Activated naive CD8-positive, alpha-beta T cell treated with anti-CD3 and anti-CD28 coated beads, Interleukin-2, amount 10 ng/mL, durations not matched to agents 7 days and 5 days (primary cell): ENCODE measurements around the gene TMTC3. TPM values are rescaled to one million over a fixed set of nuclear protein-coding genes. Genes with fewer than 3 reads are reported as not detected.
A peak's percentile ranks its signal among the peaks of the same experiment; 100 is the strongest.
"Not testable (repeated sequence)": the region's sequence is repeated elsewhere in the genome, so short reads cannot be mapped to it uniquely, and the experiment has no call there.

ENCODE experiments used
- ATAC-seq: fragments of 150-1000 bp; cut with Tn5 transposase; one replicate; pipeline ENCODE4 v1.10.0; 2021; ENCODE audit warnings: low read depth, moderate library complexity
- POLR2A ChIA-PET: fragments of 350-600 bp; sonication (Branson Sonifier 250); formaldehyde crosslinking; loops from one replicate; lab custom pipeline; 2021; ENCODE audit warnings: antibody characterized with exemption; lab: Charles Lee
- DNase-seq: peaks from one replicate; pipeline ENCODE4 v3.0.0; 2021
- H3K27ac Mint-ChIP-seq: one replicate; pipeline ENCODE4 v1.8.0; 2022; ENCODE audit warnings: mild to moderate bottlenecking, mixed read lengths
- H3K27me3 Mint-ChIP-seq: one replicate; pipeline ENCODE4 v1.8.0; 2022; ENCODE audit warnings: mild to moderate bottlenecking, moderate library complexity, mixed read lengths
- H3K36me3 Mint-ChIP-seq: one replicate; pipeline ENCODE4 v1.8.0; 2021; ENCODE audit warnings: mild to moderate bottlenecking, mixed read lengths
- H3K4me1 Mint-ChIP-seq: one replicate; pipeline ENCODE4 v1.8.0; 2021; ENCODE audit warnings: mixed read lengths
- H3K4me3 Mint-ChIP-seq: one replicate; pipeline ENCODE4 v1.8.0; 2022; ENCODE audit warnings: mild to moderate bottlenecking, moderate library complexity, mixed read lengths
- H3K9me3 Mint-ChIP-seq: one replicate; pipeline ENCODE4 v1.8.0; 2021; ENCODE audit warnings: mixed read lengths
- total RNA-seq, 2 experiments: library from RNA; stranded (reverse); gene quantifications; one replicate each; pipeline ENCODE4 v1.2.3, GENCODE V29; 2021

The TMTC3 gene
- 1 to 10 TPM; 6.7 to 8.2 TPM for total RNA-seq

DNA sequence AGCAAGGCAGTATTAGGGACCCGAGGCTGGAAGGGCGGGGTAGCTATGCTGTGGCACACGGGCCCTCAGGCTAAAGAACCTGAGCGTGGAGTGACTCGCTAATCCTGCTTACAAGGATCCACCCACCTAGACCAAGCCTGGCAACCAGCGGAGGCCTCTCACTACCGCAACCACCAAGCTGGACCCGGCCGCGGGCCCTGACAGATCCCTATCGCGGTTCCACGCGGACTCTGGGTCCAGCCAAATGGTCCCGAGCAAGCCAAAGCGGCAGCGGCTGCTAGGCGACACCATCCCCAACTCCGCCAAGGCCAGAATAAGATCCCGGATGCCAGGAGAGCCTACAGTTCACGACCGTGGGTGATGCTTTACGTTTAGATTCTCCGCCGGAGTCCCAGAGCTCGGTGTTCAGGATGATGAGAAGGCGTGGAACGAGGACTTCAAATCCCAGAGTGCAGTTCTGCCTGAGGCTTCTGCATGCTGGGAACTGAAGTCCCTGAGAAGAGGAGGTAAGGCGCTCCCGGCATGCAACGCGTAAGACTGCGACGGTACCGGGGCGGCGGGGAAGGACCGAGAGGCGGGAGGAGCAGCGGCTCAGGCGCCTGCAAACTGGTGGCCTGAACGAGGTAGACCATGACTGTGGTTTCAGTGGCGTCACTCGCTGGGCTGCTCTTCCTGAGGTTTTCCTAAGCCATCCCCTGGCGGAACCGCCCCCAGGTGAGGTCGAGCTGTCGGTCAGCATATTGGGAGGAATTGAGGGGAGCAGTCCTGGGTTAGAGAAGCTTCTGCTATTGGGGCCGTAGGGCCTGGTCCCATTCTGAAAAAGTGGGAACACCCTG, at the start of gene TMTC3, which contains the start of gene CEP290:
TMTC3 (plus strand) TSS at position 534 of the 836 bp plus-strand sequence. CDS start 6,009 bp downstream, outside the sequence.
CEP290 (minus strand) TSS at position 315 of the 836 bp plus-strand sequence. CDS start 781 bp downstream, outside the sequence.
- no peaks in the 10 kb centered on the region for H3K27me3 Mint-ChIP-seq
- POLR2A ChIA-PET, result interaction anchor here (1.1 to 2.1 kb wide), 2 partner anchors 27 to 104 kb away, joined by 3 to 5 read pairs; no protein-coding TSS in a partner anchor
- peaks cover 9% of the 10 kb centered on the region for H3K36me3 Mint-ChIP-seq
- peaks cover 21% of the 10 kb centered on the region for H3K4me1 Mint-ChIP-seq
- DNase-seq, result peak; percentile 86
- peak within 1 kb of the TSS; percentile 86 for H3K27ac Mint-ChIP-seq
- peak; percentile 97 for ATAC-seq
- H3K4me3 Mint-ChIP-seq, result peak within 1 kb of the TSS; percentile 96
- no peaks in the 10 kb centered on the region for H3K9me3 Mint-ChIP-seq

DNA sequence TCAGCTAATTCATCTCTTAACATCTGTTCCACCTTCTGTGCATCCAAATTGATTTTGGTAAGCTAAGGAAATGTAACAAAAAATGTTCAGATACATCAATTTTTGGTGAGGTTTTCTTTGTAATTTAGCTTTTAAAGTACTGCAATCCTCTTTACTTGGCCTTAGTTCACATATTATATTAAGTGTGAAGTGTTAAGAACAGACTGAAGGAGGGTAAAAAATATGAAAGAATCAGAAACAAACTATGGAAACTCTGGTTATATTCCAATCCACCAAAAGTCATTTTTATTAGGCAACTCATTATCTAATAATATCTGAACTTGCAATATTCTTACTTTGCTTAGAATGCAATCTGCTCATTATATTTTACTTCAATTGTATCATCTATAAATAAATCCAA, 49.3 kb upstream of the TMTC3 start:
- Mint-ChIP-seq H3K36me3 (peaks cover 7% of the 10 kb centered on the region), H3K4me1 (no peaks in the 10 kb centered on the region), H3K4me3 (no peak overlapping the region), H3K27me3 (no peaks in the 10 kb centered on the region), H3K9me3 (no peaks in the 10 kb centered on the region), H3K27ac (no peak overlapping the region)
- no peak for DNase-seq
- POLR2A ChIA-PET, result no interaction called here
- no peak for ATAC-seq

DNA sequence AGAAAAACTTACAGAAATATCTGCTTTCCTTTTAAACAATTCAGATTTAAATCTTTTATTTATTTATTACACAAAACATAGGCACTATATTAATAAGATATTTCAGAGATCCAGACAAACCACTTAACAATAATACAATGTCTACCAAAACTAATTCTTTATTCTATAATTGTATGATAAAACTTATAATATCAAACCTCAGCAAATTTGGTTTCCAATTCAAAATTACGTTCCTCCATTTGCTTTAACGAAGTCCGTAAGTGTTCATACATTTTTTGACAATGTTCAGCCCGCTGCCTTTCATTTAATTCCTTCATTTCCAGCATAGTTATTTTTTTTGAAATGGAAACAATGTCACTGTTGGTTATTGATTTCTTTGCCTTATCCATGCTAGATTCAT, 48.5 kb upstream of the TMTC3 start:
- no peak for DNase-seq
- H3K9me3 Mint-ChIP-seq, result no peaks in the 10 kb centered on the region
- no peak overlapping the region for H3K27ac Mint-ChIP-seq
- no peaks in the 10 kb centered on the region for H3K27me3 Mint-ChIP-seq
- H3K36me3 Mint-ChIP-seq, result peaks cover 8% of the 10 kb centered on the region
- H3K4me1 Mint-ChIP-seq, result no peaks in the 10 kb centered on the region
- POLR2A ChIA-PET, result no interaction called here
- no peak for ATAC-seq
- no peak overlapping the region for H3K4me3 Mint-ChIP-seq

DNA sequence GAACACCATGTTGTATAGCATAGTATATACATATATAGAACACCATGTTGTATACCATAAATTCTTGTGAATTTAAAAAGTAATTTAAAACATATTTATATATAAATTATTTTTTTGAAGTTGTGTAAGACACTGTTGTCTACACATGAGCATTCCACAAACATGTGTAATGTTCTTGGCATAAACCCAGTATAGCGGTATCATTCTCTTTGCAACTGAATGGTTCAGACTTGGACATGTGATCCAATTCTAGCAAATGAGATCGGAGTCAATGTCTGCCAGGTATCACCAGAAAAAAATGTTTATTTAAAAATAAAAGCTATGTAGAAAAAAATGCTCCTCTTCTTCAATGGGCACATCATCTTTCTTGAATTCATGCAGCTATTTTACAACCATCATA, 34.1 kb upstream of the TMTC3 start:
- peaks cover 2% of the 10 kb centered on the region for H3K4me1 Mint-ChIP-seq
- peaks cover 4% of the 10 kb centered on the region for H3K36me3 Mint-ChIP-seq
- no peaks in the 10 kb centered on the region for H3K9me3 Mint-ChIP-seq
- POLR2A ChIA-PET, result no interaction called here
- ATAC-seq, result no peak
- no peaks in the 10 kb centered on the region for H3K27me3 Mint-ChIP-seq
- H3K27ac Mint-ChIP-seq, result no peak overlapping the region
- no peak overlapping the region for H3K4me3 Mint-ChIP-seq
- DNase-seq, result no peak

DNA sequence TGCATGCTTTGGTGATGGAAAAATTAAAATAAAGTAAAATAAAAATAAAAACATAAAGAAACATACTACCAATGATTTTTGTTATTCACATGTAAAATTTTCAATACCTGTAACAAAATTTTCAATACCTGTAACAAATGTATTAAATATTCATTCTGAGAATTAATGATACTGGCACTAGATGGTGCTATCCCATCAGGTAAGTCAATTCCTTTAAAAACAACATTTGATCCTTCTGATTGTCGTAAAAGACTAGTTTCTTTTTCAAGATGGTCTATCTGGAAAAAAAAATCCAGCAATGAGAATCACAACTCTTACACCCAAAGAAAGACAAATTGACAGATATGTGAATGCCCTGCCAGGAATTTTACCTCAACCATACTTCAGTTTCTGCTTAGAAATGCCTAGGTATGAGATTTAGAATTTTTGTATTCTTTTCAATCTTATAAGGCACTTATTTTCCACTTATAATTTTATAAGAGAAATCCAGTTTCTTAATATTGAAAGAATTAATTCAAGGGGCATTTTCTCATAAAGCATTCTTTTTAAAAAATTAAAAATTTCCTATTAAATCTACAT, 30.9 kb upstream of the TMTC3 start:
- POLR2A ChIA-PET, result no interaction called here
- Mint-ChIP-seq H3K36me3 (peaks cover 4% of the 10 kb centered on the region), H3K27ac (no peak overlapping the region), H3K27me3 (no peaks in the 10 kb centered on the region), H3K4me1 (peaks cover 2% of the 10 kb centered on the region), H3K4me3 (peak overlapping the region; percentile 46), H3K9me3 (no peaks in the 10 kb centered on the region)
- no peak for ATAC-seq
- no peak for DNase-seq

DNA sequence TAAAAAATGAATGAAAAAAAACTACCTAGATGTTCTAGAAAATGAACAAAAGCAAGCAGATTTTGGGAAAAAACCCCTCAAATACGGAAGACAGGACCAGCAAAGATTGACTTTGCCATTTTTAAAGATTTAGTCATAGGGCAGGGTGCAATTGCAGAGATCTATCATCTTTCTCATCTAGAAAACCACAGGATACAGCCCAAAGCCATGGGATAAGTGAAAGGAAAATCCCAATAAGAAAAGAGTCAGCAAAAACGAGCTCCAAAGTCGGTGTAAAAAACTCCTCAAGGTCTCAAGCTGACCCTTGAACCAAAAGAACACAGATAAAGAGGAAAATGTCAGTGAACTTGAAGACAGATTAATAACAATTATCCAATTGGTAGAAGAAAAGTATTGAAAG, 28.2 kb upstream of the TMTC3 start:
- Mint-ChIP-seq H3K4me1 (peaks cover 2% of the 10 kb centered on the region), H3K9me3 (no peaks in the 10 kb centered on the region), H3K27me3 (no peaks in the 10 kb centered on the region), H3K27ac (no peak overlapping the region), H3K36me3 (peaks cover 10% of the 10 kb centered on the region), H3K4me3 (no peak overlapping the region)
- ATAC-seq, result no peak
- POLR2A ChIA-PET, result no interaction called here
- no peak for DNase-seq

DNA sequence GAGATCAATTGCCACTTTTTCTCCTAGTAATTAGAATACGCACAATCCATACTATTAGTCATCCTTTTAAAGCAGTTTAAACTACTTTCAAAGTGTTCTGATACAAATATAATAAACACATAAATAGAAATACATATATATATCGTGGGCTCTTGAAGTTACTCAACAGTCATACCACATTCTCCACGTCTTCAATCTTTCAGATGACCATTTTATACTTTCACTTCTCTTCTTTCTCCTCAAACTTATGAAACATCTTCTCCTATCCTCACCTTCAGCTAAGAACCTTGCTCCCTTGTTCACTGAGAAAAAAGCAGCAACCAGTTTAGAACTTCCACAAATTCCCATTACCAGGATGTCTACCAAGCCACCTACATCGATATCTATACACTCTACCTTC, 19.4 kb upstream of the TMTC3 start:
- POLR2A ChIA-PET, result no interaction called here
- Mint-ChIP-seq H3K36me3 (peaks cover 2% of the 10 kb centered on the region), H3K9me3 (no peaks in the 10 kb centered on the region), H3K4me1 (no peaks in the 10 kb centered on the region), H3K27me3 (no peaks in the 10 kb centered on the region), H3K4me3 (no peak overlapping the region), H3K27ac (no peak overlapping the region)
- ATAC-seq, result no peak
- DNase-seq, result no peak

DNA sequence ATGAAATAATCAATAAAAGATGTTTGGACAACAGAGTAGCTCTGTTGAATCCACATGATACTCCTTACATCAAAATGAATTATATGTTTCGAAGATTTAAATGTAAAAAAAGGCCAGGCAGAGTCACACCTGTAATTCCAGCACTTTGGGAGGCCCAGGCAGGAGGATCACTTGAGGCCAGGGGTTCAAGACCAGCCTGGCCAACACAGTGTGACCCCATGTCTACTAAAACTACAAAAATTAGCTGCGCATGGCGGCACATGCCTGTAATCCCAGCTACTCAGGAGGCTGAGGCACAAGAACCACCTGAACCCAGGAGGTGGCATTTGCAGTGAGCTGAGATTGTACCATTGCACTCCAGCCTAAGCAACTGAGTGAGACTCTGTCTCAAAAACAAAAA, 15.0 kb upstream of the TMTC3 start:
- no peak for ATAC-seq
- POLR2A ChIA-PET, result no interaction called here
- H3K9me3 Mint-ChIP-seq, result no peaks in the 10 kb centered on the region
- no peak overlapping the region for H3K4me3 Mint-ChIP-seq
- H3K27ac Mint-ChIP-seq, result no peak overlapping the region
- no peaks in the 10 kb centered on the region for H3K27me3 Mint-ChIP-seq
- no peak for DNase-seq
- peaks cover 3% of the 10 kb centered on the region for H3K36me3 Mint-ChIP-seq
- H3K4me1 Mint-ChIP-seq, result no peaks in the 10 kb centered on the region

DNA sequence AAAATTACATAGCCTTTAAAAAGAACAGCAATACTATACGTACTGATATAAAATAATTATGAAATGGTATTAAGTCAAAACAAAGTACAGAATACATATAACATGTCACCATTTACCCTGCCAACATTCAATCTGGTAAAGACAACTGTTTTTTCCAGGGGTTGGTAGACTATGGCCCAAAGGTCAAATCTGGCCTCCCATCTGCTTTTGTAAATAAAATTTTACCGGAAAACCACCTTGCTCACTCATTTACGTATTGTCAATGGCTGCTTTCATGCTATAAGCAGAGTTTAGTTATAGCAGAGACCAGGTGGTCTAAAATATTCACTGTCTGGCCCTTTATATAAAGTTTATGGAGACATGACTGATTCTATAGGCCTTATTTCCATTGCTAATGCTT, 14.3 kb upstream of the TMTC3 start:
- DNase-seq, result no peak
- H3K9me3 Mint-ChIP-seq, result no peaks in the 10 kb centered on the region
- H3K27me3 Mint-ChIP-seq, result no peaks in the 10 kb centered on the region
- H3K4me3 Mint-ChIP-seq, result no peak overlapping the region
- no peak overlapping the region for H3K27ac Mint-ChIP-seq
- ATAC-seq, result no peak
- no peaks in the 10 kb centered on the region for H3K4me1 Mint-ChIP-seq
- H3K36me3 Mint-ChIP-seq, result peaks cover 3% of the 10 kb centered on the region
- POLR2A ChIA-PET, result no interaction called here

DNA sequence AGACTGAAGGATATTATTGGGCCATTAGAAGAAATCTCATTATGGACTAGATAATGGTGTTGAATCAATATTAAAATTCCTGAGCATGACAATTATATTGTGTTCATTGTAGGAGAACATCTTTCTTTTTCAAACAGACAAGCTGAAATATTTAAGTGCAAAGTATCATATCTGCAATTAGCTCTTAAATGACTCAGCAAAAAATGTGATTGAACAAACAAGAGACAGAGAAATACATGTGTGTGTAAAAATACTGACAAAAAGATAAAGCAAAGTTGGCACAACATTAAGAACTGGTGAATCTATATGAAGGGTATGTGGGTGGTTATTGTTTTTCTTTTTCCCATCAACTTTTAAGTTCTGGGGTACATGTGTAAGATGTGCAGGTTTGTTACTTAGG, 9.7 kb upstream of the TMTC3 start:
- Mint-ChIP-seq H3K4me1 (no peaks in the 10 kb centered on the region), H3K36me3 (peaks cover 17% of the 10 kb centered on the region)
- no peak for DNase-seq

DNA sequence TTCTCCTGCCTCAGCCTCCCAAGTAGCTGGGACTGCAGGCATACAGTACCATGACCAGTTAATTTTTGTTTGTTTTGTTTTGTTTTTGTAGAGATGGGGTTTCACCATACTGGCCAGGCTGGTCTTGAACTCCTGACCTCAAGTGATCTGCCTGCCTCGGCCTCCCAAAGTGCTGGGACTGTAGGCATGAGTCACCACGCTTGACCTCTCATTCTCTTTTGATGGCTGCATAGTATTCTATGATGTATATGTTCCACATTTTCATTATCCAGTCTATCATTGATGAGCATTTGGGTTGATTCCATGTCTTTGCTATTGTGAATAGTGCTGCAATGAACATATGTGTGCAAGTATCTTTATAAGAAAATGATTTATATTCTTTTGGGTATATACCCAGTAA, 8.9 kb upstream of the TMTC3 start:
- H3K9me3 Mint-ChIP-seq, H3K27ac Mint-ChIP-seq, POLR2A ChIA-PET, H3K27me3 Mint-ChIP-seq, H3K4me3 Mint-ChIP-seq, DNase-seq, H3K4me1 Mint-ChIP-seq, ATAC-seq: not testable (repeated sequence)
- peaks cover 22% of the 10 kb centered on the region for H3K36me3 Mint-ChIP-seq

More for the DNA sequence above, 9.7 kb upstream of the TMTC3 start:
- Mint-ChIP-seq H3K4me3 (no peak overlapping the region), H3K27ac (no peak overlapping the region), H3K27me3 (no peaks in the 10 kb centered on the region), H3K9me3 (no peaks in the 10 kb centered on the region)
- POLR2A ChIA-PET, result no interaction called here
- ATAC-seq, result no peak

DNA sequence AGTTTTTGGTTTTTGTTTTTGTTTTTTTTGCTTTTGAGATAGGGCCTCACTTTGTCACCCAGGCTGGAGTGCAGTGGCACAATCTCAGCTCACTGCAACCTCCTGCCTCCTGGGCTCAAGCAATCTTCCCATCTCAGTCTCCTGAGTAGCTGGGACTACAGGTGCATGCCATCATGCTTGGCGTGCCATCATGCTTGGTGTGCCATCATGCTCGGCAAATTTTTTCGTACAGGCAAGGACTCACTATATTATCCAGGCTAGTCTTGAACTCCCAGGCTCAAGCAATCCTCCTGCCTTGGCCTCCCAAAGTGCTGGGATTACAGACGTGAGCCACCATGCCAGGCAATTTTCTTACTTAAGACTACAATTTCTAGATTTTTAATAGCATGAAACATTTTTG, 2.4 kb upstream of the TMTC3 start:
- H3K9me3 Mint-ChIP-seq, H3K27me3 Mint-ChIP-seq, H3K27ac Mint-ChIP-seq, H3K4me3 Mint-ChIP-seq, DNase-seq, ATAC-seq, POLR2A ChIA-PET: not testable (repeated sequence)
- H3K36me3 Mint-ChIP-seq, result peaks cover 13% of the 10 kb centered on the region
- peaks cover 16% of the 10 kb centered on the region for H3K4me1 Mint-ChIP-seq

DNA sequence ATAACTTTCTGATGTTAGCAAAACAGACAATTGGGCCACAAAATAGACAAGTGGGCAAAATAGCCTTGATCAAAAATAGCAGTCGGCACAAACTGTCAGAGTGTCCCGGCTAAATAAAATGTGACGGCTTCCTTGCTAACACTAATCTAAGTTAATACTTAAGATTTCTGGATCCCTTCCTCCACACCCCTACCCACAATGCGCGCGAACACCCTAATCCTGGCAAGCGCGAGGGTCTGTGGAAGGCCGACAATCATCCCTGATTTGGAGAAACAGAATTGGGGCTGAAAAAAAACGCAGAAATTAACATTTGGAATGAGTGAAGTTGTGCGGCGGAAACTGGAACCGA, 708 bp upstream of the TMTC3 start:
- peaks cover 21% of the 10 kb centered on the region for H3K4me1 Mint-ChIP-seq
- ATAC-seq (no peak), DNase-seq (no peak)
- peak overlapping the region; percentile 96 for H3K4me3 Mint-ChIP-seq
- peak overlapping the region; percentile 86 for H3K27ac Mint-ChIP-seq
- H3K36me3 Mint-ChIP-seq, result peaks cover 11% of the 10 kb centered on the region
- H3K9me3 Mint-ChIP-seq, result no peaks in the 10 kb centered on the region
- POLR2A ChIA-PET, result interaction anchor here (1.1 to 2.1 kb wide), 2 partner anchors 27 to 104 kb away, joined by 3 to 5 read pairs; no protein-coding TSS in a partner anchor
- no peaks in the 10 kb centered on the region for H3K27me3 Mint-ChIP-seq

DNA sequence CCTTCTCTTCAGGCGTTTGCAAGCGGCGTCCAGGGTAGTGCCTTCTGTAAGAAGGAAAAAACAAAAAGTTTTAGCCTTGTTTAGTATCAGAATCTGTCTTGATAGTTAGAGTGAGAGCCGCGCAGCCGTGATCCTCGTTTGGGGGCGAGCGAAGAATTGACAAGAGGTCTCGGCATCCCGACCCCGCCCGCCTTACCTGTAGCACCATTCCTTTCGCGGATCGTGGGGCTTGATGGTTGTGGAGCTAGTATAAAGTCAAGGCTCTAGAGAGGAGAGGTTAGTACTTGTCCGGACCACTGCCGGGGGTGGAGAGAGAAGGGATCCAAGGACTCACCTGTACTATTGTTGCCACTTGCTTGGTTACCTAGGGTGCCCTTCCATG, 494 bp downstream of the TMTC3 start:
- H3K4me3 Mint-ChIP-seq, result peak overlapping the region; percentile 96
- no peak for DNase-seq
- no peaks in the 10 kb centered on the region for H3K9me3 Mint-ChIP-seq
- H3K27ac Mint-ChIP-seq, result peak overlapping the region; percentile 86
- peak; percentile 1 for ATAC-seq
- POLR2A ChIA-PET, result interaction anchor here (1.1 to 2.1 kb wide), 2 partner anchors 26 to 105 kb away, joined by 3 to 5 read pairs; no protein-coding TSS in a partner anchor
- H3K36me3 Mint-ChIP-seq, result peaks cover 7% of the 10 kb centered on the region
- peaks cover 21% of the 10 kb centered on the region for H3K4me1 Mint-ChIP-seq
- H3K27me3 Mint-ChIP-seq, result no peaks in the 10 kb centered on the region
